ENCODE measurements around the gene ZNF584.

DNA sequence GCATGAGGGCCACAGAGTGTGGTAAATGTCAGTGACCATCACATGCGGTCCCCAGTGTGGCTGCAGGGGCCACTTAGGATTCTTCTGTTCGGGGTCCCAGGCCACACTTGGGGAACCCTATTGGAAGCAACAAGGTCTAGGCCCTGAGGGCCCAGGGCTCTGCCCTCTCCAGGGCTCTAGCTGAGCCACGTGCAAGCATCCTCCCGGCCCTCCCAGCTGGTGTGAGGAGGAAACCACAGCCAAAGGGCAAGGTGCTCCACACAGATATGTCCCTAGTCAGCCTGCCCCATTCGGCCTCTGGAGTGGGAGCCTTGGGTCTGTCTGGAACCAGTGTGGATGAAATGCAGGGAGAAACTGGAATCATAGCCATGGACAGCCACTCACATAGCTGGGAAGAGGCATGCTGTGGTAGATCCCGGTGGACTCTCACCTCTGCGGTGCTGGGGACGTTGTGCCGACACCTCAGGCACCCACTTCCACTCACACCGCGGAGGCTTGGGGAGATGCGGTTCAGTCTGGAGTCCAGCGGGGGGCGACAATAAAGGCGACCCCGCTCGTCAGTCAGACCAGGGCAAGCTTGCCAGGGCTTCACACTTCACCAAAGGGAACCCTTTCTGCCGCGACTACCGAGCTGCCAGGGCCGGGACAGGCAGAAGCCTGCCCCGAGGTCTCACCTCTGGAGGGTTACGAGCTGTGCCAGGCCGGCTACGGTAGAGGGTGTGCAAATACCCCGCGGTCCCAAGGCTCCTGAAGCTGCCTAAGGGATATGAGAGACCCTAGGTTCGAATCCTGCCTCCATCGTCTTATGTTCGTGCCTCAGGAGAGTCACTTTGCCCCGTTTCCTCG lies 41.6 kb upstream of the ZNF584 start:
- TF ChIP-seq, protein P1, sequence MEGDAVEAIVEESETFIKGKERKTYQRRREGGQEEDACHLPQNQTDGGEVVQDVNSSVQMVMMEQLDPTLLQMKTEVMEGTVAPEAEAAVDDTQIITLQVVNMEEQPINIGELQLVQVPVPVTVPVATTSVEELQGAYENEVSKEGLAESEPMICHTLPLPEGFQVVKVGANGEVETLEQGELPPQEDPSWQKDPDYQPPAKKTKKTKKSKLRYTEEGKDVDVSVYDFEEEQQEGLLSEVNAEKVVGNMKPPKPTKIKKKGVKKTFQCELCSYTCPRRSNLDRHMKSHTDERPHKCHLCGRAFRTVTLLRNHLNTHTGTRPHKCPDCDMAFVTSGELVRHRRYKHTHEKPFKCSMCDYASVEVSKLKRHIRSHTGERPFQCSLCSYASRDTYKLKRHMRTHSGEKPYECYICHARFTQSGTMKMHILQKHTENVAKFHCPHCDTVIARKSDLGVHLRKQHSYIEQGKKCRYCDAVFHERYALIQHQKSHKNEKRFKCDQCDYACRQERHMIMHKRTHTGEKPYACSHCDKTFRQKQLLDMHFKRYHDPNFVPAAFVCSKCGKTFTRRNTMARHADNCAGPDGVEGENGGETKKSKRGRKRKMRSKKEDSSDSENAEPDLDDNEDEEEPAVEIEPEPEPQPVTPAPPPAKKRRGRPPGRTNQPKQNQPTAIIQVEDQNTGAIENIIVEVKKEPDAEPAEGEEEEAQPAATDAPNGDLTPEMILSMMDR (IDR thresholded peaks at IDR 0.05; ENCODE audit: insufficient read depth, low read length), result no peak
- TF ChIP-seq GABPA (IDR thresholded peaks at IDR 0.05; ENCODE audit: low read depth), result no peak
- no peak for TF ChIP-seq POLR2AphosphoS5 (IDR thresholded peaks at IDR 0.05; ENCODE audit: low read depth)
